GM10248 (cell line): Measurements from ENCODE around the gene PXDN.

Experiments used
- CTCF ChIA-PET: fragments of 300-600 bp; sonication (Branson Sonifier 250); formaldehyde crosslinking; extraction: SDS; loops from one replicate; lab custom pipeline; 2021; ENCODE audit warnings: antibody characterized with exemption; lab: Yijun Ruan, JAX
- POLR2A ChIA-PET: fragments of 350-650 bp; sonication (Branson Sonifier 250); formaldehyde crosslinking; extraction: SDS; loops from one replicate; lab custom pipeline; 2020; ENCODE audit warnings: antibody characterized with exemption; lab: Yijun Ruan, JAX
- DNase-seq: peaks from one replicate; pipeline ENCODE4 v3.0.0; 2012; ENCODE audit errors: extremely low spot score
- TF ChIP-seq, protein P1 (sequence below): IDR thresholded peaks from 2 replicates; pipeline ENCODE4 v1.5.1; 2012; ENCODE audit warnings: mild to moderate bottlenecking, low read depth; ENCODE audit errors: extremely low read depth, missing control alignments, control extremely low read depth

Gene PXDN

DNA sequence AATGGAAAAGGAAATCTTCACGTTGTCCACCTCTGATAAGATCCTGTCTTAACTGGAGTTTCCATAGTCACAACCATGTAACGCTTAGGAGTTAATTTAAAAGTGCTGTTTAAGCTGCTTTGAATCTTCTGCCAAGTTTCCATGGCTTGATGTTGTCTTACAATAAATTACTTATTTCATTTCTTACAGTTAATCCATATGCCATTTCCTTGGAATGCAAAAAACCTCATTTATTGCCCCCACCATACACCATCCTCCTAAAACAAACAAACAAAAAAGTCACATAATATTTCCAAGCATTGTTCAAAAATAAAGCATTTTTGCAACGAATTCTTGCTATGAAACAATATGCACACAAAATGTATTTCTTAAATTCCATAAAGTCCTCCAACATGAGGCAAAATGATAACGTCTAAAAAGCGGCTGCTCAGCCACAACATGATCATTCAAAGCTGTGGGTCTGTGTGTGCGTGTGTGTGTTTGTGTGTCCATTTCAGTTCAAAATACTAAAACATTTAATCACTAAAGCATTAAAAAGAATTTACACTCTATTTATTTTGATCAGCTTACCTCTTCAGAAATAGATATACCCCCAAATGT is 46.8 kb upstream of the PXDN start:
- TF ChIP-seq, protein P1, sequence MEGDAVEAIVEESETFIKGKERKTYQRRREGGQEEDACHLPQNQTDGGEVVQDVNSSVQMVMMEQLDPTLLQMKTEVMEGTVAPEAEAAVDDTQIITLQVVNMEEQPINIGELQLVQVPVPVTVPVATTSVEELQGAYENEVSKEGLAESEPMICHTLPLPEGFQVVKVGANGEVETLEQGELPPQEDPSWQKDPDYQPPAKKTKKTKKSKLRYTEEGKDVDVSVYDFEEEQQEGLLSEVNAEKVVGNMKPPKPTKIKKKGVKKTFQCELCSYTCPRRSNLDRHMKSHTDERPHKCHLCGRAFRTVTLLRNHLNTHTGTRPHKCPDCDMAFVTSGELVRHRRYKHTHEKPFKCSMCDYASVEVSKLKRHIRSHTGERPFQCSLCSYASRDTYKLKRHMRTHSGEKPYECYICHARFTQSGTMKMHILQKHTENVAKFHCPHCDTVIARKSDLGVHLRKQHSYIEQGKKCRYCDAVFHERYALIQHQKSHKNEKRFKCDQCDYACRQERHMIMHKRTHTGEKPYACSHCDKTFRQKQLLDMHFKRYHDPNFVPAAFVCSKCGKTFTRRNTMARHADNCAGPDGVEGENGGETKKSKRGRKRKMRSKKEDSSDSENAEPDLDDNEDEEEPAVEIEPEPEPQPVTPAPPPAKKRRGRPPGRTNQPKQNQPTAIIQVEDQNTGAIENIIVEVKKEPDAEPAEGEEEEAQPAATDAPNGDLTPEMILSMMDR, result no peak
- POLR2A ChIA-PET, result no interaction called here
- CTCF ChIA-PET, result interaction anchor here (1.5 kb wide), 1 partner anchor 27 kb away, joined by 4 read pairs; no protein-coding TSS in a partner anchor
- no peak for DNase-seq

DNA sequence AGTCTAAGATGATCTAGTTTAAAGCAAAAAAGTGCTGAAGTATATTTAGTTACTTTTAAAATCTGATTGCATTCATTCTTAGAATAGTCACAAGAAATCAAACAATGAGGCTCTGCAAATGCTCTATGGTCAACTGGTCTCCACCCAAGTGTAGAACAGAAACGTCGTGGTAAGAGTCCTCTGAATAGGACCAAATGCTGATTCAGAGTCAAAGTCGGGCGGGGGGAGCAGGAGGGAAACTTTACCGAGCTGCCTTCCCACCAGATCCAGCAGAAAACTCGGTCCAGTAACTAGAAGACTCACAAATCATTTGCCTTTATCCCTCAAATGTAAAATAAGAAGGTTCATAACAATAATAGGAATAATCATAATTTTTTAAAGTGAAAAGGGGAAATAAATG is 46.2 kb upstream of the PXDN start:
- DNase-seq, result no peak
- POLR2A ChIA-PET, result no interaction called here
- TF ChIP-seq, protein P1, result no peak
- CTCF ChIA-PET, result interaction anchor here (1.5 kb wide), 1 partner anchor 28 kb away, joined by 4 read pairs; no protein-coding TSS in a partner anchor

DNA sequence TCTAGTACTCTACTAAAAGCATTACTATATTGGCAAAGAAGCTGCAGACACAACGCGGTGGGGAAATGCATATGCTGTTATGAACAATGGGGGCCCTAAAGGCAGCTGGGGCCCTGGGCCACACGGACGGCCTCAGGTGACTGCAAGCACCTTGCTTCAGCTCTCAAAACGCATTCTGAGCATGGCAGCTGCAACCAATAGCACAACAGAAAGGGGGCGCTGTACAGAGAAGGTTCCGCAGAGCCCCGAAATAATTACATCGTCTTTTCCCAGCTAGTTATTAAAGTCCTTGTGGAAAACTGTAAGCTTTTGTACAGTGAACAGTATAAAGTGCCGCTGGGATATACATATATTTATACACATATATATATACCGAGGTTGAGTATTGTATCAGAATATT is 45.3 kb upstream of the PXDN start:
- DNase-seq, result no peak
- ChIA-PET CTCF (no interaction called here), POLR2A (no interaction called here)
- TF ChIP-seq, protein P1, result no peak

DNA sequence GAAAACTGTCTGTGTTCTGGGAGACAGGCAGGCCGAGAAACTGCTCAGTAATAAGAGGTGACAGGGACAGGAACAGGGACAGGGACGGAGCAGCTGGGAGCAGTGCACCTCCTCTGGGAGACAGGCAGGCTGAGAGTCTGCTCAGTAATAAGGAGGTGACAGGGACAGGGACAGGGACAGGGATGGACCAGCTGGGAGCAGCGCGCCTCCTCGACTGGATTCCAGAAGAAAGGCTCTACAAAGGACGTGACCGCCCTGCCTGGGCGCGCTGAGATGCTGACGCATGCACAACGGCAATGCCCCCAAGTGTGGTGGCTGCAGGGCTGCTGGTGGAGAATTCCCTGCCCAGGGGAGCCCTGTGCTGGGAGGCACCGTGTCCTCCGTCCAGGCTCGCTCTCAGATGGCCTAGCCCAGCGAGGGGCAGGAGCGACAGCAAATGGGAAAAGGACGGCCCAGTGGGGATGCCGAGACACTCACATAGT is 44.2 kb upstream of the PXDN start:
- no peak for DNase-seq
- ChIA-PET POLR2A (no interaction called here), CTCF (no interaction called here)
- TF ChIP-seq, protein P1, result no peak

DNA sequence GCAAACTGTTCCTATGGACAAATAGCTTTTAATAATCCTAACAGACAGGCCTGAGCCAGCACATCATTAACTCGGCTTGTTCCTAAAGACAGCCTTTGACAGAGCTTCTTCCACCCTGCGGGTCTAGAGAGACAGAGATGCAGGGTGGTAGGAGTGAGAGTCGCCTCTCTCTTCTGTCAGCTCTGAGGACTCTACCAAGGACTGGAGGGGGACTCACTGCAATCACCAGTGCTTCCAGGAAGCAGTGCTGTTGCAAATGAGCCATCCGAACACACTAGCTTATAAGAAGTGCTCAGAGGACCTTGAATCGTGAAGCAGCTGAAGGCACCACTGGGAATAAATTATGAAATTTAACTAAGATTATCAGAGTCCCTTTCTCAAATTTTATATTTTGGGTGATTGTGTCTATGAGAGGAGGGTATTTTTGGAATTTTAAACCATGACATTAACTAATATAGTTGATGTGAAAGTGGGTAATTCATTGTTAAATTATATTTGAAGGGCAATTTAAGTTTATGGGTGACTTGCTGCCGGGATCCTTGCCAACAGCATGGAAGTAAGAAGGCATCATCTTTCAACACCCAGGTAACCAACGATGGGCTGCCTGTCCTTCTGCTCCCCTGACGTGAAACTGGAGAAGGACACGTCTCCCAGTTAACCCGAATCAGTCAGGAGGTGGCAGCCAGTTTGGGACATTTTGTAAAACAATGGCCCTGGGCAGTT is 43.6 kb upstream of the PXDN start:
- DNase-seq, result no peak
- POLR2A ChIA-PET, result no interaction called here

DNA sequence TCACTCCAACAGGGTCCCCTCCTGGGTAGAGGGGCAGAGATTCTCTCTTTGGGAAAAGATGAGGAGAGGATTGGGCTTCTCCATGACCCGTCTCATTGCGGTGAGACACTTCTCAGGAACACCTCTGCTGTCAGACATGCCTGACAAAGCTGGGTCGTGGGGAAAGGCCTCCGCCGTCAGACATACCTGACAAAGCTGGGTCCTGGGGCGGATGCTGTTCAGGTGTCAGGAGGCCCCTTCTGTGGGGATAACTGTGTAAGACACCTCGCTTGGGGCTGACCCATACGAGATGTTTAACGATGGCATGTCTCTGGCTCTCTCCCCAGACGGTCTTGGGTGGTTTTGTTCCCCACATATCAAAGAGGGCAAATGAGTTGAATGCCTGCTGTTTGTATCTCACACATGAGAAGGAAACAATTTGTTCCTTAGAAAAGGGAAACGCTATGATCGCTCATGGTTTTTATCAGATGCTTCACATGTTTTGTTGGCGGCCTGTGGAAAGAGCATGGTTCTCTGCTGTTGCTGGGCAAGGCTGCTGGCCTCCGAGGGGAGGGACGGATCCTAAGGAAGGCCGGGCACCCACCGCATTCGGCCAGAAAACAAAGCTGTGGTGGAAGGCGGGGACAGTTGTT is 40.8 kb upstream of the PXDN start:
- POLR2A ChIA-PET, result no interaction called here
- TF ChIP-seq, protein P1, result no peak
- no peak for DNase-seq
- CTCF ChIA-PET, result no interaction called here

More for the DNA sequence above, 43.6 kb upstream of the PXDN start:
- CTCF ChIA-PET, result no interaction called here
- TF ChIP-seq, protein P1, result no peak
